ENCODE data around the gene SCD. TPM values are rescaled to one million over a fixed set of nuclear protein-coding genes. Genes with fewer than 3 reads are reported as not detected.

Gene SCD
- total and polyA plus RNA-seq, 10 of the 15 experiments (the other 5 are each of a cell fraction or from before 2014, with no cell fraction given), result 68.7 to 279 (median 99.5) TPM

GRCh38 chr10:100382553-100382952 is 35.5 kb downstream of the SCD start:
- Histone ChIP-seq H3K4me3 (no peak overlapping the region), H2AFZ (ENCODE audit: control insufficient read depth, low read depth, low read length) (no peak overlapping the region), H3K27me3 (replicated peaks in 1 of 2; ENCODE audit: control insufficient read depth in 2 of 2, insufficient read depth in 2 of 2, low read length in 1 of 2) (no peaks in the 10 kb centered on the region), H3K4me2 (ENCODE audit: control insufficient read depth, insufficient read depth) (no peak overlapping the region), H3K9ac (ENCODE audit: control insufficient read depth, insufficient read depth, low read length) (no peak overlapping the region), H3K36me3 (ENCODE audit: control insufficient read depth in 2 of 2, insufficient read depth in 2 of 2, low read length in 1 of 2) (no peaks in the 10 kb centered on the region; a peak in 1 of 4 replicates), H3K4me1 (ENCODE audit: control insufficient read depth, insufficient read depth, low read length) (peaks cover 8% of the 10 kb centered on the region), H4K20me1 (ENCODE audit: control insufficient read depth, insufficient read depth) (no peaks in the 10 kb centered on the region), H3K27ac (ENCODE audit: control insufficient read depth, insufficient read depth) (no peak overlapping the region), H3K9me3 (replicated peaks; ENCODE audit: control insufficient read depth, insufficient read depth, low read length) (no peaks in the 10 kb centered on the region), H3K79me2 (ENCODE audit: control insufficient read depth, insufficient read depth, low read length) (no peaks in the 10 kb centered on the region)
- POLR2A ChIA-PET, result no interaction called here
- SMC1A ChIA-PET (ENCODE audit: uncharacterized antibody, unreplicated experiment), result no interaction called here
- in situ Hi-C loops (cut with MboI), result no loop called here
- BruUV-seq (replicated peaks), result no TSS peak
- WGBS (ENCODE audit: insufficient coverage, insufficient replicate concordance, low lambda C conversion rate, missing lambda C conversion rate), result 90% methylated on average over 13 of the region's 13 CpGs
- intact Hi-C loops (cut with micrococcal nuclease; ENCODE audit: unreplicated experiment), result no loop called here
- RAD21 ChIA-PET (ENCODE audit: unreplicated experiment), result no interaction called here
- ATAC-seq (no peak), DNase-seq (ENCODE audit: low read depth, low spot score) (no peak), FAIRE-seq (no peak)
- TF ChIP-seq POLR2AphosphoS2 (IDR thresholded peaks at IDR 0.05; ENCODE audit: low read depth, low read length) (no peak), CBX5 (IDR thresholded peaks at IDR 0.05; ENCODE audit: low read depth) (no peak), POLR2A (IDR thresholded peaks at IDR 0.05; ENCODE audit: low read depth, low read length) (no peak), HDAC2 (IDR thresholded peaks at IDR 0.05) (no peak), ZBTB11 (CRISPR knock-in tag; IDR thresholded peaks at IDR 0.05) (no peak), ZNF217 (IDR thresholded peaks at IDR 0.05) (no peak), PRDM15 (CRISPR knock-in tag; IDR thresholded peaks at IDR 0.05) (no peak), SIX5 (IDR thresholded peaks at IDR 0.05; ENCODE audit: low read depth, low read length, severe bottlenecking) (no peak), ZBTB4 (CRISPR knock-in tag; IDR thresholded peaks at IDR 0.05) (no peak), MTA2 (IDR thresholded peaks at IDR 0.05; ENCODE audit: low read depth) (no peak), SUZ12 (IDR thresholded peaks at IDR 0.05; ENCODE audit: unreplicated experiment) (no peak), GABPA (IDR thresholded peaks at IDR 0.05; ENCODE audit: low read depth) (no peak), DPF2 (IDR thresholded peaks at IDR 0.05) (no peak)
- CTCF ChIA-PET, result no interaction called here

Measured in GM12878 (cell line).